Measurements from ENCODE around the gene LGALS9.
A peak's percentile ranks its signal among the peaks of the same experiment; 100 is the strongest.

LGALS9 gene

DNA sequence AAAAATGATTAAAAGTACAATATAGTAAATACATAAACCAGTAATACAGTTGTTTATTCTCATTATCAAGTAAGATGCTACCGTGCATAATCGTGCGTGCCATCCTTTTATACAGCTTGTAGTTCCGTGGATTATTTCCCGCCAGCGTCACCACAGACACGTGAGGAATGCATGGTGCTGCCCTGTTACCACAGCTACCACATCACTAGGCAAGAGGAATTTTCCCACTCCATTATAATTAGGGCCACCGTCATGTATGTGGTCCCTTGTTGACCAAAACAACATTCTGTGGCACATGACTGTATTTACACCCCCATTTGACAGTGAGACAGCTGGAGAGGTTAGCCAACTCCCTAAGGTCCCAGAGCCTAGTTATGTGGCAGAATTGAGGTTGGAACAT is 30.5 kb upstream of the LGALS9 start:
- no peaks in the 10 kb centered on the region for H3K9me3 ChIP-seq (ENCODE audit: low read depth, low read length)
- H3K9ac ChIP-seq (ENCODE audit: insufficient read length), result no peak overlapping the region
- no peak overlapping the region for H3K27ac ChIP-seq
- H3K4me3 ChIP-seq, result no peak overlapping the region
- DNase-seq (ENCODE audit: low read depth, low spot score), result no peak
- peaks cover 45% of the 10 kb centered on the region for H3K36me3 ChIP-seq (ENCODE audit: insufficient read depth, low read length)
- TF ChIP-seq EZH2 (IDR thresholded peaks at IDR 0.05) (no peak), FOXP2 (optimal IDR thresholded peaks at IDR 0.05; ENCODE audit: control extremely low read depth, extremely low read length, insufficient read depth) (no peak), POLR2AphosphoS5 (IDR thresholded peaks at IDR 0.05; ENCODE audit: borderline replicate concordance, low read depth, low read length) (no peak)

- Histone ChIP-seq H3K9me3 (ENCODE audit: low read depth, low read length) (no peaks in the 10 kb centered on the region), H3K27ac (no peak overlapping the region), H3K4me3 (no peak overlapping the region), H3K36me3 (ENCODE audit: insufficient read depth, low read length) (peaks cover 52% of the 10 kb centered on the region), H3K9ac (ENCODE audit: insufficient read length) (no peak overlapping the region)
- peak; percentile 68 for DNase-seq (ENCODE audit: low read depth, low spot score)
- TF ChIP-seq EZH2 (IDR thresholded peaks at IDR 0.05) (no peak), FOXP2 (optimal IDR thresholded peaks at IDR 0.05; ENCODE audit: control extremely low read depth, extremely low read length, insufficient read depth) (no peak)
Measured at GRCh38 chr17:27601069-27601974, 29.7 kb upstream of the LGALS9 start.

GRCh38 chr17:27601975-27602302 is 29.0 kb upstream of the LGALS9 start:
- TF ChIP-seq POLR2AphosphoS5 (IDR thresholded peaks at IDR 0.05; ENCODE audit: borderline replicate concordance, low read depth, low read length) (no peak), FOXP2 (optimal IDR thresholded peaks at IDR 0.05; ENCODE audit: control extremely low read depth, extremely low read length, insufficient read depth) (no peak), EZH2 (IDR thresholded peaks at IDR 0.05) (no peak)
- no peak for DNase-seq (ENCODE audit: low read depth, low spot score)
- no peak overlapping the region for H3K27ac ChIP-seq
- no peaks in the 10 kb centered on the region for H3K9me3 ChIP-seq (ENCODE audit: low read depth, low read length)
- H3K4me3 ChIP-seq, result no peak overlapping the region
- peaks cover 56% of the 10 kb centered on the region for H3K36me3 ChIP-seq (ENCODE audit: insufficient read depth, low read length)
- H3K9ac ChIP-seq (ENCODE audit: insufficient read length), result no peak overlapping the region

DNA sequence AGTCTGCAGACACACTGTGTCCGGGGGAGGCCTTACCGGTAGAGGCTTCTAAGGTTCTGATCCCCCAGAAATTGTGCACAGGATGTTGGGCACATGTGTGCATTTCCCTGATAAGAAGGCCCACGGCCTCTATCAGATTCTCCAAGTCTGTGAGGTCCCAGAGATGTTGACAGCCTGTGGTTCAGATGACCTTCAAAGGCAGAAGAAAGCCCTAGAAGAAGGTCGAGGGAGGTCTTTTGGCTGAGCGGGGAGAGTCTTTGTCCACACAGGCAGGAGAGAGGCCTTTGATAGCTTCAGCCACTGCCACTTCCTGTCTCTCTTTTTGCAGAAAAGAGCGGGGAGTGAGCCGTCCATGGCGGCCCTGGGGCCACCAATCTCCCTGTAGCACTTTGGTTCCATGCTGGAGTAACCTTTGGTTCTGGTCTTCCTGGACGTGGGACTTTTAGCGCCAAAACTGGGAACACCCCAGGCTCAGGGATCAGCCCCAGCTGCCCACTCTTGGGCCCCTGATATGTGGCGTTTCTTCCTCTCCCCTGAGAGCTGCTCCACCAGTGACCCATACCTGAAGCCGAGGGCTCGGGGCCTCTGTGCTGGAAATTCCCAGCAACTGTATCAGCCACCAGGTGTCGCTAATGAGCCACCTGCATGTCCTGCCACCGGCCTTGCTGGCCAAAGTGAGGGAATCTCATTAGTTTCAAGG is 28.1 kb upstream of the LGALS9 start:
- no peak for DNase-seq (ENCODE audit: low read depth, low spot score)
- Histone ChIP-seq H3K27ac (no peak overlapping the region), H3K9me3 (ENCODE audit: low read depth, low read length) (no peaks in the 10 kb centered on the region), H3K9ac (ENCODE audit: insufficient read length) (peak overlapping the region; percentile 12), H3K4me3 (no peak overlapping the region), H3K36me3 (ENCODE audit: insufficient read depth, low read length) (peaks cover 58% of the 10 kb centered on the region)
- TF ChIP-seq FOXP2 (optimal IDR thresholded peaks at IDR 0.05; ENCODE audit: control extremely low read depth, extremely low read length, insufficient read depth) (no peak), POLR2AphosphoS5 (IDR thresholded peaks at IDR 0.05; ENCODE audit: borderline replicate concordance, low read depth, low read length) (no peak)

DNA sequence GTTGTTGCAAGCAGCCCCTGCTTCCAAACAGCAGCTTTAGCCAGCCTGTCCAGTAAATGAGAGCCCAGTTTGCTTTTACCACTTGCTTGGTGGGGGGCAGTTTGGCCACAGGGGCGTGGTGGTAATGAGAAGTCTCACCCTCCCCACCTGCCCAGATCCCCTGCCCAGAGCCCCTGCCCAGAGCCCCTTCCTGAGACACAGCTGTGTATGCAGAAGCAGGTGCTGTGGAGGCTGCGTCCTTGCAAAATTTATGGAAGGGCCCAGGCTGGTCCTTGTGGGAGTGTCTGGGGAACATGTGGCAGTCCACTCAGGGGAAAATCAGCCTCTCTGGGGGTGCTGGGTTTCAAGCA is 27.6 kb upstream of the LGALS9 start:
- no peak for TF ChIP-seq POLR2AphosphoS5 (IDR thresholded peaks at IDR 0.05; ENCODE audit: borderline replicate concordance, low read depth, low read length)
- no peak for TF ChIP-seq EZH2 (IDR thresholded peaks at IDR 0.05)
- no peak for TF ChIP-seq FOXP2 (optimal IDR thresholded peaks at IDR 0.05; ENCODE audit: control extremely low read depth, extremely low read length, insufficient read depth)
- Histone ChIP-seq H3K36me3 (ENCODE audit: insufficient read depth, low read length) (peaks cover 62% of the 10 kb centered on the region), H3K4me3 (no peak overlapping the region), H3K27ac (no peak overlapping the region), H3K9me3 (ENCODE audit: low read depth, low read length) (no peaks in the 10 kb centered on the region), H3K9ac (ENCODE audit: insufficient read length) (no peak overlapping the region)
- no peak for DNase-seq (ENCODE audit: low read depth, low spot score)

GRCh38 chr17:27603880-27604794 is 26.9 kb upstream of the LGALS9 start:
- H3K36me3 ChIP-seq (ENCODE audit: insufficient read depth, low read length), result peaks cover 69% of the 10 kb centered on the region

GRCh38 chr17:27605409-27605808 is 25.6 kb upstream of the LGALS9 start:
- no peak overlapping the region for H3K4me3 ChIP-seq
- H3K36me3 ChIP-seq (ENCODE audit: insufficient read depth, low read length), result peaks cover 81% of the 10 kb centered on the region
- H3K9me3 ChIP-seq (ENCODE audit: low read depth, low read length), result no peaks in the 10 kb centered on the region
- no peak overlapping the region for H3K27ac ChIP-seq
- DNase-seq (ENCODE audit: low read depth, low spot score), result no peak
- TF ChIP-seq EZH2 (IDR thresholded peaks at IDR 0.05), result no peak
- TF ChIP-seq POLR2AphosphoS5 (IDR thresholded peaks at IDR 0.05; ENCODE audit: borderline replicate concordance, low read depth, low read length), result no peak
- no peak for TF ChIP-seq FOXP2 (optimal IDR thresholded peaks at IDR 0.05; ENCODE audit: control extremely low read depth, extremely low read length, insufficient read depth)
- no peak overlapping the region for H3K9ac ChIP-seq (ENCODE audit: insufficient read length)

More at GRCh38 chr17:27603880-27604794, 26.9 kb upstream of the LGALS9 start:
- H3K9ac ChIP-seq (ENCODE audit: insufficient read length), result no peak overlapping the region
- no peak overlapping the region for H3K27ac ChIP-seq
- H3K4me3 ChIP-seq, result no peak overlapping the region
- no peak for DNase-seq (ENCODE audit: low read depth, low spot score)
- H3K9me3 ChIP-seq (ENCODE audit: low read depth, low read length), result no peaks in the 10 kb centered on the region
- TF ChIP-seq POLR2AphosphoS5 (IDR thresholded peaks at IDR 0.05; ENCODE audit: borderline replicate concordance, low read depth, low read length), result no peak
- no peak for TF ChIP-seq FOXP2 (optimal IDR thresholded peaks at IDR 0.05; ENCODE audit: control extremely low read depth, extremely low read length, insufficient read depth)
- no peak for TF ChIP-seq EZH2 (IDR thresholded peaks at IDR 0.05)

Data from SK-N-MC (cell line).